GM18867 (cell line): ENCODE results near the gene TNFRSF1A.
"Not testable (repeated sequence)": the region's sequence is repeated elsewhere in the genome, so short reads cannot be mapped to it uniquely, and the experiment has no call there.

Experiments
- ATAC-seq: cut with Tn5 transposase; IDR thresholded peaks from one replicate; pipeline ENCODE4 v1.9.1; 2021; ENCODE audit warnings: mild to moderate bottlenecking, moderate library complexity; ENCODE audit not compliant: unreplicated experiment

The TNFRSF1A gene

GRCh38 chr12:6338536-6338935 is 3.3 kb downstream of the TNFRSF1A start:
- not testable (repeated sequence) for ATAC-seq

DNA sequence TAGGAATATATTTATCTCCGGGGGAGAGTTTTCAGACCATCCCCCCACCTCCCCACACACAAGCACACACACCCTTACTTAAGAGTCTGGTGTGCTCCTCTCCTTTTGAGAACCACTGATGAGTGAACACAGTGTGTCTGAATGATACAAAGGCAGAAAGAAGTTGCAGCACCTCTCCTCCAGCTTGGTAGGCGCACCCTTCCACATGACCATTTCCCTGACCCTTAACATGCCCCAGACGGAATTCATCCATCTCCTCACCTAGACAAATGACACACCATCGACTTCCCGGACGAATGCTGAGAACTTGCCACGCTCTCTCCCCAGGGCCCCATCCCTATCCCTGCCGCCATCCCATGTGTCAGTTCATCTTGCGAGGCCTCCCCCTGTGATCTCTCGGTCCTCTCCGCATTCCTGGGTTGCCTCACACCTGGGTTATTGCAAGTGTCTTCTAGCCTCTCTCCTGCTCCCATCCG is 3.9 kb downstream of the TNFRSF1A start:
- ATAC-seq: no peak

DNA sequence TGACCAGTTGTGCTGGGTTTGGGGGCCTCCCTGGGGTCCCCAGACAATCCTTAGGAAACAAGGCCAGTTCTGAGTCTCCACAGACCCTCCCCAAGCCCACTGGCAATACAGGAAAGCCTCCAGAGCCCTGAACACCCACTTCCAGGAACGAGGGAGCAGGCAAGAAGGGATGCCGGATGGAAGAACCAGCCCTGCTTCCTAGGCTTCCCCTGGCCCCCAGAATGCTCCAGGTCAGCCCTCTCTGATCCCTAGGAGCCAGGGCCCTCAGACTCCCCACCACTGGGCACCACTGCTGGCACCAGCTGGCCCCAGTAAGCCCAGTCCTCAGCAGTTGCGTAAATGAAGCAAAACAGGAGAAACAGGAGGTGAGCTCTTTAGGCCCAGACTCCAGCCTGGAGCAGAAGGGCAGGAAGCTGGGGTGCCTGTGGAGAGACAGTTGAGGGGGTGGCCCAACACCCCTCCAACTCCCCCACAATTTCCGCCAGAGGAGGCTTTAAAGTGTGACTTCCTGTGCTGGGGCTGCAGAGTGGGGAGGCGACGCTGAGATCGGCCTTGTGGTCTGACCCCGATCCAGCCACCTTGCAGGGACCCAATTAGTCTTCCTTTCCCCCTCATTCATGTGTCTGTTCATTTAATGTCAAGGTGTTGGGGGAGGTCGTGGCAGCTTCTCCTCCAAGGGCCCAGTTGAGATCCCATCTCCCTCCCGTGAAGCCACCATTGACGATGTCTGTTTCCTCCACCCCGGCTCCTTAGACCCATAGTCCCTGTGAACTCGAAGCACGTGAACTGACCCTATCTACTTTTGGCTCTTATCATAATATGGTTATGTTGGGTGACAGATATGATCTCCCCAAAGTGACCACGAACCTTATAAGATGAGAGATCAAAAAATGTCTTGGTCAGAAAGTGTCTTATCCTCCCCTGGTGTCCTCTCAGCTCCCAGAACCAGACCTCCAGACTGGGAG is 4.7 kb downstream of the TNFRSF1A start:
- ATAC-seq: no peak

- ATAC-seq: no peak
Measured at GRCh38 chr12:6336079-6336888, 5.6 kb downstream of the TNFRSF1A start.

DNA sequence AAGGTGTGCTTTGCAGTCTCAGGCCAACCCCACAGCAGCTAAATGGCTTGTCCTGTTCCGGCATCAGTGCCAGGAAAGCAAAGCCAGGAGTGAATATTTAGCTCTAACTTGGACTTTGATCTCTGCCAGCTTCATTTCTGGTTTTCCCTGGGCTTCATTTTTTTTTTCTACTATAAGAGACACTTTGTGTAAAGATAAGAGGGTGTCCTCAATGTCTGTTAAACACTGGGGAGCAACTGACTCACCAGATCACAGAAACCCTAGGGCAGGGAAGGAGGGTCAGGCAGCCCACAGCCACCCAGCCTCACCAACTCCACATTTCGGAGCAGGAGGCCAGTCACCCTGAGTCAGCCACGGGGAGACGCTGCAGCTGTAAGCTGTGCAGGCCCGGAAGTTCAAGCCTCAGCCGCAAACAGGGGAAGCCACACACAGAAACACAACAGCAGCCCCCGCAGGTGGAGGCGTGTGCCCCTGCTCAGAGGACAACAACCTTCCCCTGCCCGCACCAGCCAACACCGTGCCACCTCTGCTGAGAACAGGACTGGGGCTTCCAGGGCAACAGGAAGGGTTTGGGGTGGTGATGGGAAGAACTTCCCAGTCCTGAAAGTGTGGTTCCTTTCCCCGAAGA is 6.3 kb downstream of the TNFRSF1A start:
- ATAC-seq: peak; percentile 77

DNA sequence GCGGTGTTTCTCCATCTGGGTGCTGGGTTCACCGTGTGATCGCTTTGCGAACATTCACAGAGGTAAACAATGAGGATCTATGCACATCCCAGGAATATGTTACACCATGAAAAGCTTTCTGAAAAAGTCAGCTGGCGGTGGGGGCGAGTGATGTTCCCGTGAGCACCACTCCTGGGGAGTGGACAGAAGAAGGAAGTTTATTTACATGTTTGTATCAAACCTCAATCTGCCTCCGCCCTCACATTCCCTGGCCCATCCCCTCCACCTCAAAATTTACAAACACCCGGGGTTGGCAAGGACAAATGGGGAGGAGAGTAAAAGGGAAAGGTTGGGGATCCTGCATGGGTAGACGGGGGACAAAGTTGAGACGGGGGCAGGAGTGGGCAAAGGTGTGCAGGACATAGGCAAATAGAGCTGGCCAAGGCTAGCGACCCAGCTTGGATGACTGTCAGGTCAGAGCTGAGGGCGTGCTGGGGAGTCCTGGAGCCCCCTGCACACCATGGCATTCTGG is 6.9 kb downstream of the TNFRSF1A start:
- no peak for ATAC-seq

DNA sequence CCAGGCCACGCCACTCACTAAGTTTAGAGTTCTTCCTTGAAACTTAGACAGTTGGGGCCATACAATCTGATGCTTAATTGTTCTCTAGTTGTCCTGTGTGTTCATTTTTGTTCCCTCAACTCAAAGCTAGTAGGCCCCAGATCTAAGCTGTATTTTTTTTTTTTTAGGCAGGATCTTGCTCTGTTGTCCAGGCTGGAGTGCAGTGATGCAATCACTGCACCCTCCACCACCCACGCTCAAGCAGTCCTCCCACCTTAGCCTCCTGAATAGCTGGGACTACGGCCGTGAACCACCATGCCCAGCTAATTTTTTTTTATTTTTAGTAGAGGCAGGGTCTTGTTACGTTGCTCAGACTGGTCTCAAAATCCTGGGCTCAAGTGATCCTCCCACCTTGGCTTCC is 7.5 kb downstream of the TNFRSF1A start:
- ATAC-seq: no peak

GRCh38 chr12:6333566-6333965 is 8.3 kb downstream of the TNFRSF1A start:
- ATAC-seq: no peak

DNA sequence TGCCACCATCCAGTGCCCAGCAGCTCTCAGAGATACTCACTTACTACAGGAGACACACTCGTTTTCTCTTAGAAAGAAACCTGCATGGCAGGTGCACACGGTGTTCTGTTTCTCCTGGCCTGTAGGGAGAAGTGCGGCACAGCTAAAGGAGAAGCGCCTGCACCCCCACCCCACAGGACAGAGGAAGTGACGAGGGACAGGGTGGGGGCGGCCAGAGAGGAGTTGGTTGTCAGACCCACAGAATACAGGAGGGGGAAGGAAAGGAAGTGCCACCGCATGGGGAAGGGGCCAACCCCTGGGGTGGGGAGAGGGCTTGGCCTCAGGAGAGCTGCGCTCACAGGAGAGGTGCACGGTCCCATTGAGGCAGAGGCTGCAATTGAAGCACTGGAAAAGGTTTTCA is 8.8 kb downstream of the TNFRSF1A start:
- no peak for ATAC-seq

DNA sequence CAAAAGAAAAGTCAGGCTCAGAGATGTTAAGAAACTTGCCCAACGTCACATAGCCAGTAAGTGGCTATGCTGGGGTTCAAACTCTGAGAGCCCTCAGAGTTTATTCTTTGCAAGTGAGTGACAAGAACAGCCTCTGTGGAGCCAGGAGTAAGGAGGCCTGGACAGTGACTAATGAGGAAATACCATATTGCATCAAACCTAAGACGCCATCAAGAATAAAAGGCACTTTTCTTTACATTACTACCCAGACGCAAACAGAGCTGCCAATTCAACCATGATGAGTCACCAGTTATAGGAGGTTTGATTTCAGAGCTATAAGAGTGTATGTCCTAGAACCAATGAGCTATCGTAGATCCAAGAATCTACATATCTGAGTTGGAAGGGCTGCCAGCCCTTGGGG is 9.4 kb downstream of the TNFRSF1A start:
- no peak for ATAC-seq

GRCh38 chr12:6330999-6331714 is 10.7 kb downstream of the TNFRSF1A start:
- no peak for ATAC-seq

- ATAC-seq: peak; percentile 70
Measured at GRCh38 chr12:6330192-6330591, 11.7 kb downstream of the TNFRSF1A start.

GRCh38 chr12:6329703-6330064 is 12.2 kb downstream of the TNFRSF1A start:
- no peak for ATAC-seq

- ATAC-seq: no peak
Measured at GRCh38 chr12:6328945-6329702, 12.8 kb downstream of the TNFRSF1A start.

DNA sequence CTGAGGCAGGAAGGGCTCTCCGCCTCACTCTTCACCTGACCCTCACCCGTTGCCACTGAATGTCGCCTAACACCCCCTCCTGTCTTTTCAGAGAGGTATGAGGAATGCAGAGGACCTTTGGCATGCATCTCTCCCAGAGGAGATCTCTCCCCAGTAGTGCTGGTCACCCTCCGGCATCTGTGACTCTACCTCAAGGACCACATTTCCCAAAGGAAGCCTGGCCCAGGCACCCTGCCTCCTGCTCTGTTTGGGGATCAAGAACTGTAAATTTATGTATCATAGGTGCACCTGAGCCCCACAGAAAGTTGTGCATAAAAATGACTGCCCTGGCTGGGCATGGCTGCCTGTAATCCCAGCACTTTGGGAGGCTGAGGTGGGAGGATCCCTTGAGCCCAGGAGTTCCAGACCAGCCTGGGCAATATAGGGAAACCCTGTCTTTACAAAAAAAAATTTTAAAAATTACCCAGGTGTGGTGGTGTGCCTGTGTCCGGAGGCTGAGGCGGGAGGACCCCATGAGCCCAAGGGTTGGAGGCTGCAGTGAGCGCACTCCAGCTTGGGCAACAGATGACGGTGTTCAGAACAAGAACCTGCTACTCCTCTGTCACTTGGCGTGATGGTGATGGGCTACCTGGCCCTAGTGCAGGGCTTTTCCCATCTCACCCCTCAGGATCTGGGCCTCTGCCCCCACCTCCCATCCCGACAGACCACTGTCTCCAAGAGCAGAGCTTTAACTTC is 13.7 kb downstream of the TNFRSF1A start:
- no peak for ATAC-seq

GRCh38 chr12:6327229-6328041 is 14.4 kb downstream of the TNFRSF1A start:
- ATAC-seq: no peak

GRCh38 chr12:6326316-6327228 is 15.3 kb downstream of the TNFRSF1A start:
- no peak for ATAC-seq
